ENCODE data around the gene LPCAT2. TPM values are rescaled to one million over a fixed set of nuclear protein-coding genes. Genes with fewer than 3 reads are reported as not detected.

The LPCAT2 gene
- total and polyA plus RNA-seq, 2 of the 8 experiments (the other 6 are each of a cell fraction or from before 2014, with no cell fraction given), result 2.2 to 10.6 TPM

DNA sequence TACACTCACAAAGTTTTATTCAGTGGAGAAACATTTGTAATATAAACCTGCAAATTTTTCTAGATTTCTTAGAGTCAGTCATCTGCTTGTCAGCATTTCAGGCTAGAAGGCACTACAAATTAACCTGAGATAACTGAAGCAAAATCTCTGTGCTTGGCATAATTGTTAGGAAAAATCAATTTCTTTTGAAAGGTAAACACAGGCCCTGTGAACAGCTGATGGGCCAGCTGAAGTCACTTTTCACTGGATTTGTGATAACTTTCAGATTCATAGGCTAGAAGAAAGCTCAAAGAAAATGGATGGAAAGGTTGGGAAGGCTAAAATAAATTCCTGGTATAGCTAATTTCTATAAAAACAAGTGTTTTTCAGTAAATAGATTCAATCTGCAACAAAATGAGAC is 112.9 kb downstream of the LPCAT2 start:
- ChIA-PET CTCF (ENCODE audit: partially characterized antibody) (interaction anchor here (1.5 to 2.3 kb wide), 3 partner anchors 36 to 156 kb away, joined by 4 to 23 read pairs (median 16); no protein-coding TSS in a partner anchor), POLR2A (ENCODE audit: partially characterized antibody) (no interaction called here)
- Histone ChIP-seq H3K27me3 (replicated peaks in 1 of 4; ENCODE audit: control insufficient read depth in 3 of 4, extremely low read depth in 1 of 4, insufficient read depth in 3 of 4, low read length in 3 of 4) (no peaks in the 10 kb centered on the region), H3K27ac (ENCODE audit: low read depth, low read length) (no peak overlapping the region), H2BK5ac (ENCODE audit: low read depth, low read length) (no peak overlapping the region), H3K23ac (ENCODE audit: insufficient read length) (no peak overlapping the region), H3K36me3 (ENCODE audit: control insufficient read depth in 2 of 4, insufficient read depth in 4 of 4, low read length in 3 of 4) (no peaks in the 10 kb centered on the region), H2BK20ac (ENCODE audit: low read length) (no peak overlapping the region), H3K23me2 (ENCODE audit: low read depth, low read length) (no peaks in the 10 kb centered on the region), H3K18ac (ENCODE audit: extremely low read depth, low read length) (no peak overlapping the region), H3K4me3 (ENCODE audit: extremely low read depth in 1 of 4, insufficient read depth in 2 of 4, low read depth in 3 of 4, low read length in 4 of 4) (no peak overlapping the region), H4K20me1 (replicated peaks in 1 of 2; ENCODE audit: control insufficient read depth in 1 of 2, insufficient read depth in 2 of 2, low read length in 2 of 2) (no peaks in the 10 kb centered on the region), H3K79me2 (ENCODE audit: control insufficient read depth in 1 of 2, insufficient read depth in 2 of 2, low read length in 2 of 2) (no peaks in the 10 kb centered on the region), H4K5ac (ENCODE audit: insufficient read length, low read depth, low read length) (no peak overlapping the region), H3K79me1 (ENCODE audit: low read depth, low read length) (no peaks in the 10 kb centered on the region), H2BK15ac (ENCODE audit: low read length) (no peak overlapping the region), H3K9me3 (ENCODE audit: insufficient read depth in 2 of 2, low read depth in 1 of 2, low read length in 1 of 2) (no peaks in the 10 kb centered on the region), H3K14ac (ENCODE audit: insufficient read length) (no peak overlapping the region), H2AFZ (ENCODE audit: low read length) (no peak overlapping the region), H2BK12ac (ENCODE audit: low read depth, low read length) (no peak overlapping the region), H3K56ac (replicated peaks; ENCODE audit: insufficient read length, low read depth, low read length) (no peak overlapping the region), H2BK120ac (replicated peaks; ENCODE audit: low read depth, low read length) (no peak overlapping the region), H2AK5ac (ENCODE audit: low read depth, low read length) (no peak overlapping the region), H3K4me2 (ENCODE audit: insufficient read depth in 1 of 2, low read depth in 2 of 2, low read length in 2 of 2) (no peak overlapping the region), H4K91ac (replicated peaks; ENCODE audit: insufficient read length, low read length) (no peak overlapping the region), H3K9ac (replicated peaks in 1 of 4; ENCODE audit: extremely low read depth in 1 of 4, low read depth in 3 of 4, low read length in 3 of 4) (no peak overlapping the region), H4K8ac (ENCODE audit: extremely low read depth, insufficient read depth, low read length) (no peak overlapping the region), H3K4me1 (replicated peaks in 1 of 4; ENCODE audit: control insufficient read depth in 3 of 4, insufficient read depth in 4 of 4, low read length in 3 of 4) (0 out of 7 replicates have a peak, but pooled peaks cover 0 to 3% (median 0%) of the 10 kb centered on the region in 4 experiments), H3K4ac (replicated peaks; ENCODE audit: insufficient read length, low read depth, low read length) (no peak overlapping the region)
- DNase-seq (ENCODE audit: low read depth in 1 of 2, low spot score in 2 of 2) (no peak), FAIRE-seq (no peak)
- no peak for TF ChIP-seq JUN (IDR thresholded peaks at IDR 0.05; ENCODE audit: low read depth, low read length)
- TF ChIP-seq KDM4A (IDR thresholded peaks at IDR 0.05; ENCODE audit: low read depth, low read length, severe bottlenecking), result no peak
- no peak for TF ChIP-seq HDAC2 (IDR thresholded peaks at IDR 0.05; ENCODE audit: borderline replicate concordance in 1 of 2, low read depth in 2 of 2, low read length in 2 of 2)
- TF ChIP-seq GABPA (IDR thresholded peaks at IDR 0.05; ENCODE audit: borderline replicate concordance, insufficient read depth, low read length), result no peak
- TF ChIP-seq SIN3A (conservative IDR thresholded peaks at IDR 0.05 in 1 of 2, IDR thresholded peaks at IDR 0.05 in 1 of 2; ENCODE audit: low read depth in 1 of 2, low read length in 2 of 2), result no peak
- no peak for TF ChIP-seq CBX5 (IDR thresholded peaks at IDR 0.05; ENCODE audit: low read depth, low read length)
- TF ChIP-seq JUND (IDR thresholded peaks at IDR 0.05; ENCODE audit: low read length), result no peak
- TF ChIP-seq SP2 (IDR thresholded peaks at IDR 0.05; ENCODE audit: low read length), result no peak
